HG03571 (cell line): ENCODE data around the gene SLC39A13.
A peak's percentile ranks its signal among the peaks of the same experiment; 100 is the strongest.

Experiments used
- ATAC-seq: cut with Tn5 transposase; IDR thresholded peaks from one replicate; pipeline ENCODE4 v1.9.1; 2021; ENCODE audit not compliant: unreplicated experiment

Gene SLC39A13

GRCh38 chr11:47426062-47426956 lies 17.9 kb downstream of the SLC39A13 start, which contains the start of gene PSMC3:
Gene PSMC3 (minus strand): TSS chr11:47426439. CDS start chr11:47426279, 160 bp downstream.
- ATAC-seq, result peak; percentile 85

- no peak for ATAC-seq
Measured at GRCh38 chr11:47430524-47430923, 22.1 kb downstream of the SLC39A13 start.

DNA sequence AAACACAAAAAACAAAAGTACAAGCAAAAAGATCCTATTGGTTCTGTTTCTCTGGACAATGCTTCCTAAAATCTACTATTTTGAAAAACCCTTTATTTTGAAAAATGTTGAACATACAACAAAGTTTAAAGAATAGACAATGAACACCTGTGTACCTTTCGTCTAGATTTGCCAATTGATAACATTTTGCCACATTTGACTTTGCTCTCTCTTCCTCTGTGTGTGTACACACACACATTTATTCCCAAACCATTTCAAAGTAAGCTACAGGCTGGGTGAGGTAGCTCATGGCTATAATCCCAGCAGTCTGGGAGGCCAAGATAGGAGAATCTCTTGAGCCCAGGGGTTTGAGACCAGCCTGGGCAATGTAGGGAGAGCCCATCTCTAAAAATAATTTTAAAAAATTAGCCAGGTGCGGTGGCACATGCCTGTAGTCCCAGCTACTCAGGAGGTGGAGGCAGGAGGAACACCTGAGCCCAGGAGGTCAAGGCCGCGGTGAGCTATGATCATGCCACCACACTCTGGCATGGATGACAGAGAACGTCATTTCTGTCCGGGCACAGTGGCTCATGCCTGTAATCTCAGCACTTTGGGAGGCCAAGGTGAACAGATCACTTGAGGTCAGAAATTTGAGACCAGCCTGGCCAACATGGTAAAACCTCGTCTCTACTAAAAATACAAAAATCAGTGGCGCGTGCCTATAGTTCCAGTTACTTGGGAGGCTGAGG lies 23.1 kb downstream of the SLC39A13 start:
- no peak for ATAC-seq

DNA sequence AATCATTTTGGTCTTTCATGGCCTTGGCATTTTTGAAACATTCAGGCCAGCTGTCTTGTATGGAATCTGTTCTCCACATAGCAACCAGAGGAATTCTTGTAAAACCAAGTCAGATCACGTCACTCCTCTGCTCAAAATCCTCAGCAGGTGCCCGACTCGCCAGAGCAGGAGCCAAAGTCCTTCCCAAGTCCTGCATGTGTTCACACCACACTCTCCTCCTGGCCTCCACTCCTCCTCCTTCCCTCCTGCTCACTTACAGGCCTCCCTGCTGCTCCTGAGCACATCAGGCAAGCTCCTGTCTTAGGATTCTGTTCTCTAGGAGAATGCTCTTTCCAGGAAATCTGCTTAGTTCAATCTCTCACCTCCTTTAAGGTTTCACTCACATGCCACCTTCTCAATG lies 24.8 kb downstream of the SLC39A13 start:
- no peak for ATAC-seq

- ATAC-seq, result no peak
Measured at GRCh38 chr11:47434011-47434786, 25.8 kb downstream of the SLC39A13 start.

DNA sequence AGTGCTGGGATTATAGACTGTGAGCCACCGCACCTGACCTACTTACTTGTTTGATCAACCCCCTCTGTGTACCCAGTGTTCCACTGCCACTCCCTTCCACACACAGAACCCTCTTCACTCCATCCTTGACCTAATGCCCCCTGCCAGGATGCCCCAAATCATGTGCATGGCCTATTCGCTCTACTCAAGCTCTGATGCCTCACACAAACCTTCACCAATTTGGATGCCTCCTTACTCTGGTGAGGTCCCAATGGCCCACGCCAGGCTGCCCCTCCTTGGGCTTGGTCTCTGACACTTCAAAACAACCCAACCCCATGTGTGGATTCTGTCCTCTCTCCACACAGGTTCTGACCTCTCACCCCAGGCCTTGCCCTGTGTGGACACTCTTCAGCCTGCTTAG lies 27.3 kb downstream of the SLC39A13 start:
- ATAC-seq, result no peak

- no peak for ATAC-seq
Measured at GRCh38 chr11:47436726-47437125, 28.3 kb downstream of the SLC39A13 start.

DNA sequence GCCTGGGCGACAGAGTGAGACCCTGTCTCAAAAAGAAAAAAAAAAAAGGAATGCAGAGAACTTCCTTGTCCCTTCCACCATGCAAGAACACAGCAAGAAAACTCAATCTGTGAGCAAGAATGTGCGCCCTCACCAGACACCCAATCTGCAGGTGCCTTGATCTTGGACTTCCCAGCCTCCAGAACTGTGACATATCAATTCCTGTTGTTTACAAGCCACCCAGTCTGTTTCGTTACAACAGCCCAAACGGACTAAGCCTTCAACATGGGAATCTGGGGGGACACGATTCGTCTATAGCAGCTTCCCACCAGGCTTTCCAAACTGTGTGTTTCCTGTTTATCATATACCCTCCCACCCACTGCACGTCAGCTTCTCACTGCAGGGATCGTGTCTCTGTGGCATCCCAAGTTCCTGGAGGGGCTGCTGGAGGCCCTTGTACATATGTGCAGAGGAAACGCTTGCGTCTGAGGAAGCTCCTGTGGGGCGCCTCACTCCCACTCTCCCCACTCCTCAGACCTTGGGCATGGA lies 28.9 kb downstream of the SLC39A13 start:
- no peak for ATAC-seq

GRCh38 chr11:47437746-47438418 lies 29.5 kb downstream of the SLC39A13 start:
- no peak for ATAC-seq

DNA sequence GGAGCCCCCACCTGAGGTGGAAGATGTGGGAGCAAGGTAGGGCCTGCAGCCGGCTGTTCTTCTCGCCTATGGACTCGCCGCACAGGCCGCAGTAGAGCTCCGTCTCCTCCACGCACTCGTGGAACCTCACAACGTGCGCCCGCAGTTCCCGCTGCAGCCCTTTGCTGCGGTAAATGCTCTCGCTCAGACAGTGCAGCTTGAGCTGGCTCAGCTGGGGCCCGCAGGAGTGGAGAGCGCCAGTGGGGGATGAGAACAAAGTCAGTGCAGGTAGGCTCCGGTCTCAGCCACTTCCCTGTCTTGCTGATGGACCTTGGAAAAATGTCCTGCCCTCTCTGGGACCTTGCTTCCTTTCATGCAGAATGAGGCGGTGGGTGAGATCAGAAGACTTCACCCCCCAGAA lies 30.3 kb downstream of the SLC39A13 start:
- no peak for ATAC-seq

DNA sequence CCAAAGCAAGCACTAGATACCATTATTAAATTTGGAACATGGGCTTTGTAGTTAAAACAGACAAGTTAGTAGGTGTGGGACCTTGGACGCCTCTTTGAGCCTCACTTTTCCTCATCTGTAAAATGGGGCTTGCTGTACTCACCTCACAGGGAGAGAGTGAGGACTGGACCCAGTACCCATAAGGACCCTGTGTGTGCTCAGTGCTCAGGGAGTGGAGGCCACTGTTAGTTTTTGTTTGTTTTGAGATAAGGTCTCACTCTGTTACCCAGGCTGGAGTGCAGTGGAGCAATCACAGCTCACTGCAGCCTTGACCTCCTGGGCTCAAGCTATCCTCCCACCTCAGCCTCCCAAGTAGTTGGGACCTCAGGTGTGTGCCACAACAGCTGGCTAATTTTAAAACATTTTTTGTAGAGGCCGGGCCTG lies 31.7 kb downstream of the SLC39A13 start:
- ATAC-seq, result no peak

- ATAC-seq, result no peak
Measured at GRCh38 chr11:47441421-47441820, 33.0 kb downstream of the SLC39A13 start.

- ATAC-seq, result no peak
Measured at GRCh38 chr11:47442514-47442913, 34.1 kb downstream of the SLC39A13 start.

DNA sequence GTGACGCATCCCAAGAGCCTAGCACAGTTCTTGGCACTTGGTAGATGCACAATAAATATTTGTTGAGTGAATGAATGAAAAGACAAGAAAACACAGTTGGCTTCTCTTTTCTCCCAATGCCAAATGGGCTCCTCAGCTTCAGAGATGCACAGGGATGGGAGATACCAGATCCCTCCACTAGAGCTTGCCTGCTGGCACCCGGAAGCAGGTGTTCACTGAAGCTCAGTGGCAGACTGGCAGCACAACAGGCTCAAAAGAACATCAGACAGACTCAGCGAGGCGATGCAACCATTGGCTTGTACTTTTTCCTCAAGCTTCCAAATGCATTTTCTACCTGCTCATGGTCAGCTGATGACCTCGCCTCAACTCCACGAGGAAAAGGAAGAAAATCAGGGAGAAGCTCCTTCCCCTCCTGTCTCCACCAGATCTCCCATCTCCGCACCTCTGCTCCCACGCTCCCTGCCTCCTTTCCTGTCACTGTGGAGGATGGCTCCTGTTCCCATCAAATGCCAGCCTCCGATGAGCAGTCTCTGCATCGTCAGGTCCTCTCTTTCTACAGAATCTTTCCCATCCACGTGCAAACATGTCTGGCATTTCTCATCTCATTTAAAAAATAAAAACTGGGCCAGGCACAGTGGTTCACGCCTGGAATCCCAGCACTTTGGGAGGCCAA lies 34.8 kb downstream of the SLC39A13 start:
- no peak for ATAC-seq

- ATAC-seq, result no peak
Measured at GRCh38 chr11:47443817-47444216, 35.4 kb downstream of the SLC39A13 start.

DNA sequence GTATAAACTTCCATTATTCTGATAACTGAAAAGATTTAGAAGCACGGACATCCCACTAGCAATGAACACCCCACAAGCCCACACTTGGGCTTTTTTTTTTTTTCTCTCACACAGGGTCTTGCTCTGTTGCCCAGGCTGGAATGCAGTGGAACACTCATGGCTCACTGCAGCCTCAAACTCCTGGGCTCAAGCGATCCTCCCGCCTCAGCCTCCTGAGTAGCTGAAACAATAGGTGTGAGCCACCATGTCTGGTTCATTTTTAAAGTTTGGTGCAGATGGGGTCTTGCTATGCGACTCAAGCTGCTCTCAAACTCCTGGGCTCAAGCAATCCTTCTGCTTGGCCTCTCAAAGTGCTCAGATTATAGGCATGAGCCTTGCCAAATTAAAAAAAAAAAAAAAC lies 37.5 kb downstream of the SLC39A13 start:
- no peak for ATAC-seq

- ATAC-seq, result no peak
Measured at GRCh38 chr11:47446833-47447232, 38.4 kb downstream of the SLC39A13 start.

GRCh38 chr11:47447906-47448305 lies 39.5 kb downstream of the SLC39A13 start:
- no peak for ATAC-seq

GRCh38 chr11:47448566-47449427 lies 40.4 kb downstream of the SLC39A13 start, which contains the start of gene RAPSN:
Gene RAPSN (minus strand): TSS chr11:47449136. CDS start chr11:47448964, 172 bp downstream.
- ATAC-seq, result no peak
